H1 (cell line): ENCODE data around the gene STAC. TPM values are rescaled to one million over a fixed set of nuclear protein-coding genes. Genes with fewer than 3 reads are reported as not detected.

Source experiments
- CTCF ChIA-PET: fragments of 300-600 bp; sonication (Branson Sonifier 250); formaldehyde crosslinking; loops from one replicate; lab custom pipeline; 2021; ENCODE audit not compliant: partially characterized antibody; lab: Charles Lee
- POLR2A ChIA-PET: fragments of 300-600 bp; sonication (Branson Sonifier 250); formaldehyde crosslinking; loops from one replicate; lab custom pipeline; 2021; ENCODE audit warnings: inconsistent platforms; ENCODE audit not compliant: partially characterized antibody; lab: Charles Lee
- DNase-seq, 2 experiments: peaks; one replicate each; pipeline versions ENCODE4 v3.0.0 to v3.0.0-alpha.2; 2010 to 2022; ENCODE audit warnings: low spot score in 2 of 2, low read depth in 1 of 2, mixed read lengths in 1 of 2
- FAIRE-seq: peaks from 2 replicates; lab custom pipeline; 2011; peaks lifted over from hg19 to GRCh38; lab: Jason Lieb, UNC
- H2AFZ ChIP-seq: 2 replicates; pipeline ENCODE4 v1.8.1; 2012; ENCODE audit warnings: low read length, inconsistent platforms
- H2AK5ac ChIP-seq: 2 replicates; pipeline ENCODE4 v1.6.1; 2013; ENCODE audit warnings: low read depth, low read length
- H2BK120ac ChIP-seq: replicated peaks from 2 replicates; pipeline ENCODE3; 2013; ENCODE audit warnings: low read depth, low read length, inconsistent platforms
- H2BK12ac ChIP-seq: 2 replicates; pipeline ENCODE4 v1.6.1; 2013; ENCODE audit warnings: low read depth, low read length
- H2BK15ac ChIP-seq: 2 replicates; pipeline ENCODE4 v1.6.1; 2013; ENCODE audit warnings: low read length
- H2BK20ac ChIP-seq: 2 replicates; pipeline ENCODE4 v1.6.1; 2013; ENCODE audit warnings: low read length
- H2BK5ac ChIP-seq: 2 replicates; pipeline ENCODE4 v1.6.1; 2013; ENCODE audit warnings: low read depth, low read length
- H3K14ac ChIP-seq: 2 replicates; pipeline ENCODE4 v1.6.1; 2013; ENCODE audit warnings: inconsistent platforms; ENCODE audit not compliant: insufficient read length
- H3K18ac ChIP-seq: 2 replicates; pipeline ENCODE4 v1.6.1; 2013; ENCODE audit warnings: low read length; ENCODE audit errors: extremely low read depth
- H3K23ac ChIP-seq: 2 replicates; pipeline ENCODE4 v1.6.1; 2013; ENCODE audit warnings: inconsistent platforms; ENCODE audit not compliant: insufficient read length
- H3K23me2 ChIP-seq: 2 replicates; pipeline ENCODE4 v1.6.1; 2013; ENCODE audit warnings: low read depth, low read length
- H3K27ac ChIP-seq: 2 replicates; pipeline ENCODE4 v1.6.1; 2011; ENCODE audit warnings: low read depth, low read length, inconsistent platforms
- H3K27me3 ChIP-seq, 4 experiments: replicated peaks in 1 of 4; 1 replicate in 1 of 4; 2 replicates in 3 of 4; pipeline versions ENCODE4 v1.6.1 to v1.8.1; 2011 to 2013; ENCODE audit warnings: low read length in 3 of 4, mild to moderate bottlenecking in 3 of 4, inconsistent platforms in 2 of 4, mixed read lengths in 2 of 4, moderate library complexity in 1 of 4; ENCODE audit not compliant: control insufficient read depth in 3 of 4, insufficient read depth in 3 of 4; ENCODE audit errors: extremely low read depth in 1 of 4
- H3K36me3 ChIP-seq, 4 experiments: 2 replicates each; pipeline versions ENCODE4 v1.6.1 to v1.8.1; 2011 to 2013; ENCODE audit warnings: mild to moderate bottlenecking in 4 of 4, low read length in 3 of 4, moderate library complexity in 2 of 4, control low read depth in 1 of 4, inconsistent platforms in 1 of 4; ENCODE audit not compliant: insufficient read depth in 4 of 4, control insufficient read depth in 2 of 4
- H3K4ac ChIP-seq: replicated peaks from 2 replicates; pipeline ENCODE3; 2013; ENCODE audit warnings: low read length, low read depth, mixed read lengths, inconsistent platforms; ENCODE audit not compliant: insufficient read length
- H3K4me1 ChIP-seq, 4 experiments: replicated peaks in 1 of 4; 1 replicate in 1 of 4; 2 replicates in 3 of 4; pipeline versions ENCODE4 v1.6.1 to v1.8.1; 2011 to 2013; ENCODE audit warnings: low read length in 3 of 4, inconsistent platforms in 2 of 4, mixed read lengths in 1 of 4; ENCODE audit not compliant: insufficient read depth in 4 of 4, control insufficient read depth in 3 of 4
- H3K4me2 ChIP-seq, 2 experiments: 2 replicates each; pipeline versions ENCODE4 v1.6.1 to v1.8.1; 2011 to 2013; ENCODE audit warnings: low read depth in 2 of 2, low read length in 2 of 2, control low read depth in 1 of 2, inconsistent platforms in 1 of 2, mild to moderate bottlenecking in 1 of 2; ENCODE audit not compliant: insufficient read depth in 1 of 2
- H3K4me3 ChIP-seq, 4 experiments: fragments of 200-600, 300-600 bp in 1 of 4; sonication (generic), shearing (Covaris generic), sonication (Bioruptor Twin) in 1 of 4; 2 replicates each; pipeline versions ENCODE4 v1.5.1 to v1.8.1; 2011 to 2016; ENCODE audit warnings: low read length in 4 of 4, low read depth in 3 of 4, control low read depth in 2 of 4, inconsistent platforms in 2 of 4, mild to moderate bottlenecking in 2 of 4, mixed read lengths in 1 of 4, moderate library complexity in 1 of 4; ENCODE audit not compliant: insufficient read depth in 2 of 4; ENCODE audit errors: extremely low read depth in 1 of 4
- H3K56ac ChIP-seq: replicated peaks from 2 replicates; pipeline ENCODE3; 2013; ENCODE audit warnings: low read depth, mild to moderate bottlenecking, mixed read lengths, low read length, inconsistent platforms; ENCODE audit not compliant: insufficient read length
- H3K79me1 ChIP-seq: 2 replicates; pipeline ENCODE4 v1.6.1; 2013; ENCODE audit warnings: low read depth, low read length, control low read depth
- H3K79me2 ChIP-seq, 2 experiments: 2 replicates each; pipeline versions ENCODE4 v1.6.1 to v1.8.1; 2012 to 2013; ENCODE audit warnings: low read length in 2 of 2, mild to moderate bottlenecking in 2 of 2, inconsistent platforms in 1 of 2; ENCODE audit not compliant: insufficient read depth in 2 of 2, control insufficient read depth in 1 of 2
- H3K9ac ChIP-seq, 4 experiments: replicated peaks in 1 of 4; 1 replicate in 1 of 4; 2 replicates in 3 of 4; pipeline versions ENCODE4 v1.6.1 to v1.8.1; 2011 to 2013; ENCODE audit warnings: low read depth in 3 of 4, low read length in 3 of 4, control low read depth in 2 of 4, mild to moderate bottlenecking in 2 of 4, moderate library complexity in 2 of 4, inconsistent platforms in 1 of 4; ENCODE audit errors: extremely low read depth in 1 of 4
- H3K9me3 ChIP-seq, 2 experiments: 2 replicates each; pipeline versions ENCODE4 v1.6.1 to v1.8.1; 2012 to 2013; ENCODE audit warnings: mild to moderate bottlenecking in 2 of 2, moderate library complexity in 2 of 2, control low read depth in 1 of 2, inconsistent platforms in 1 of 2, low read depth in 1 of 2, low read length in 1 of 2, mixed read lengths in 1 of 2; ENCODE audit not compliant: insufficient read depth in 2 of 2
- H4K20me1 ChIP-seq, 2 experiments: replicated peaks in 1 of 2; 2 replicates each; pipeline versions ENCODE3 to v1.8.1; 2011 to 2013; ENCODE audit warnings: inconsistent platforms in 2 of 2, low read length in 2 of 2, mild to moderate bottlenecking in 1 of 2; ENCODE audit not compliant: insufficient read depth in 2 of 2, control insufficient read depth in 1 of 2
- H4K5ac ChIP-seq: 2 replicates; pipeline ENCODE4 v1.6.1; 2013; ENCODE audit warnings: low read length, low read depth, mixed read lengths, inconsistent platforms; ENCODE audit not compliant: insufficient read length
- H4K8ac ChIP-seq: 2 replicates; pipeline ENCODE4 v1.8.0; 2013; ENCODE audit warnings: mild to moderate bottlenecking, moderate library complexity, low read length, inconsistent platforms; ENCODE audit not compliant: insufficient read depth; ENCODE audit errors: extremely low read depth
- H4K91ac ChIP-seq: replicated peaks from 2 replicates; pipeline ENCODE3; 2013; ENCODE audit warnings: low read length, mixed read lengths, inconsistent platforms; ENCODE audit not compliant: insufficient read length
- NANOG ChIP-seq: IDR thresholded peaks from 2 replicates; pipeline ENCODE4 v1.6.1; 2011; ENCODE audit warnings: low read length, low read depth, mild to moderate bottlenecking, inconsistent platforms; ENCODE audit not compliant: insufficient read depth, poor library complexity, severe bottlenecking
- SP2 ChIP-seq: IDR thresholded peaks from 2 replicates; pipeline ENCODE4 v1.6.1; 2012; ENCODE audit warnings: mild to moderate bottlenecking, low read length, inconsistent platforms
- WGBS, 2 experiments: shearing (Covaris generic) in 1 of 2; methylation state at CpG; one replicate each; pipeline versions ENCODE4 v1.1.6 to v1.1.7; 2013 to 2015; ENCODE audit warnings: low lambda C conversion rate in 2 of 2, mixed read lengths in 2 of 2, inconsistent platforms in 1 of 2, low coverage in 1 of 2, missing lambda C conversion rate in 1 of 2; ENCODE audit not compliant: insufficient replicate concordance in 2 of 2, insufficient coverage in 1 of 2, insufficient read length in 1 of 2; ENCODE audit errors: extremely low coverage in 1 of 2, missing lambda C conversion rate in 1 of 2; 5-methylcytosine and 5-hydroxymethylcytosine counted together
- polyA plus RNA-seq, 7 experiments: library from polyadenylated mRNA; depleted of rRNA in 3 of 7; stranded (reverse) in 5 of 7; unstranded in 2 of 7; fragments of >200 nt in 5 of 7; fragments of 200-250 nt in 2 of 7; gene quantifications; 1 replicate in 5 of 7; 2 replicates in 1 of 7; 4 replicates in 1 of 7; pipeline versions ENCODE4 v1.2.1 to v1.2.3, GENCODE V29; 2011 to 2013; ENCODE audit warnings: missing spikeins in 2 of 7, mixed read lengths in 2 of 7
- total RNA-seq: library from RNA; stranded (reverse); fragmentation: NEBNext Ultra II Directional; extraction: Animal tissue kit (Norgen Biotek cat#: 25700); gene quantifications from 2 replicates; pipeline ENCODE4 v1.2.1, GENCODE V29; 2021

The STAC gene
- total and polyA plus RNA-seq, 2 of the 8 experiments (the other 6 are each of a cell fraction or from before 2014, with no cell fraction given) = 8.0 to 18.1 TPM

- Histone ChIP-seq H2BK5ac (no peak overlapping the region), H3K23ac (no peak overlapping the region), H3K79me2 (no peaks in the 10 kb centered on the region), H4K5ac (no peak overlapping the region), H4K8ac (no peak overlapping the region), H3K27me3 (no peaks in the 10 kb centered on the region), H3K4me3 (no peak overlapping the region), H3K56ac (no peak overlapping the region), H2BK15ac (no peak overlapping the region), H3K9ac (no peak overlapping the region), H3K14ac (no peak overlapping the region), H3K4ac (no peak overlapping the region), H3K18ac (no peak overlapping the region), H2AK5ac (no peak overlapping the region), H3K36me3 (no peaks in the 10 kb centered on the region), H3K9me3 (no peaks in the 10 kb centered on the region), H3K4me1 (no peaks in the 10 kb centered on the region), H2AFZ (no peak overlapping the region), H3K4me2 (no peak overlapping the region), H2BK120ac (no peak overlapping the region), H2BK20ac (no peak overlapping the region), H4K91ac (no peak overlapping the region), H4K20me1 (no peaks in the 10 kb centered on the region), H2BK12ac (no peak overlapping the region), H3K23me2 (no peaks in the 10 kb centered on the region; the same call in 1 of the 2 replicates), H3K27ac (no peak overlapping the region), H3K79me1 (no peaks in the 10 kb centered on the region)
- FAIRE-seq (no peak), DNase-seq (no peak)
- TF ChIP-seq SP2 (no peak), NANOG (no peak)
- 76% methylated on average over 2 of the region's 2 CpGs; no CpG with 5 or more reads in 1 of the 2 experiments for WGBS, 2 experiments
- ChIA-PET CTCF (interaction anchor here (1.6 to 4.3 kb wide), 2 partner anchors 16 to 433 kb away, joined by 4 to 16 read pairs; no protein-coding TSS in a partner anchor), POLR2A (no interaction called here)
Measured at GRCh38 chr3:36557021-36557707, 176.9 kb downstream of the STAC start.
